HepG2 (cell line): ENCODE data around the gene NCBP1. TPM values are rescaled to one million over a fixed set of nuclear protein-coding genes. Genes with fewer than 3 reads are reported as not detected.
A peak's percentile ranks its signal among the peaks of the same experiment; 100 is the strongest.
"Not testable (repeated sequence)": the region's sequence is repeated elsewhere in the genome, so short reads cannot be mapped to it uniquely, and the experiment has no call there.

Experiments used
- ATAC-seq: fragments of 200-7000 bp; cut with Tn5 transposase; 3 replicates; pipeline ENCODE4 v1.9.1; 2020; ENCODE audit warnings: mild to moderate bottlenecking, moderate library complexity
- BruUV-seq: library from RNA; stranded (reverse); fragments of 400-500 nt; replicated peaks from 2 replicates; lab custom pipeline; 2021; lab: Mats Ljungman, UMichigan
- CTCF ChIA-PET: fragments of 300-600 bp; formaldehyde crosslinking; extraction: SDS; loops from one replicate; lab custom pipeline; 2021; ENCODE audit warnings: low total read pairs, inconsistent platforms, low intra/inter-chr PET ratio; lab: Yijun Ruan, JAX
- POLR2A ChIA-PET: fragments of 350-600 bp; sonication (Branson Sonifier 250); formaldehyde crosslinking; loops from one replicate; lab custom pipeline; 2020; ENCODE audit warnings: antibody characterized with exemption, inconsistent platforms; lab: Yijun Ruan, JAX
- DNase-seq: peaks from one replicate; pipeline ENCODE4 v3.0.0-alpha.2; 2015; ENCODE audit warnings: low spot score
- FAIRE-seq: peaks from 3 replicates; lab custom pipeline; 2011; peaks lifted over from hg19 to GRCh38; lab: Jason Lieb, UNC
- H2AFZ ChIP-seq: one replicate; pipeline ENCODE4 v1.6.1; 2011; ENCODE audit warnings: low read length, inconsistent platforms
- H3K27ac ChIP-seq: fragments of 300-600 bp; 3 replicates; pipeline ENCODE4 v1.8.0; 2011; ENCODE audit warnings: mixed run types, mild to moderate bottlenecking, mixed read lengths, low read length, inconsistent platforms; ENCODE audit not compliant: insufficient read depth; ENCODE audit errors: extremely low read length
- H3K27me3 ChIP-seq, 2 experiments: fragments of 200-600 bp in 1 of 2; 2 replicates in 1 of 2; 3 replicates in 1 of 2; pipeline versions ENCODE4 v1.6.0 to v1.8.0; 2011; ENCODE audit warnings: low read length in 2 of 2, mild to moderate bottlenecking in 2 of 2, moderate library complexity in 2 of 2, inconsistent platforms in 1 of 2; ENCODE audit not compliant: insufficient read depth in 2 of 2, control insufficient read depth in 1 of 2
- H3K36me3 ChIP-seq, 2 experiments: fragments of 200-600 bp in 1 of 2; replicated peaks in 1 of 2; 2 replicates in 1 of 2; 3 replicates in 1 of 2; pipeline versions ENCODE4 v1.5.1 to v1.8.0; 2011; ENCODE audit warnings: low read length in 2 of 2, inconsistent platforms in 1 of 2; ENCODE audit not compliant: insufficient read depth in 2 of 2, control insufficient read depth in 1 of 2
- H3K4me1 ChIP-seq: 2 replicates; pipeline ENCODE4 v1.5.1; 2012; ENCODE audit warnings: low read length, inconsistent platforms; ENCODE audit not compliant: insufficient read depth
- H3K4me2 ChIP-seq: 2 replicates; pipeline ENCODE4 v1.6.0; 2011; ENCODE audit warnings: low read depth, low read length, inconsistent platforms
- H3K4me3 ChIP-seq, 3 experiments: fragments of 200-600 bp in 1 of 3; sonication (generic), shearing (Covaris generic) in 1 of 3; replicated peaks in 1 of 3; 2 replicates each; pipeline ENCODE4 v1.5.1; 2011 to 2016; ENCODE audit warnings: low read length in 3 of 3, inconsistent platforms in 2 of 3, low read depth in 2 of 3, mild to moderate bottlenecking in 2 of 3, control low read depth in 1 of 3, mixed read lengths in 1 of 3; ENCODE audit not compliant: insufficient read depth in 1 of 3
- H3K79me2 ChIP-seq: one replicate; pipeline ENCODE4 v1.6.1; 2011; ENCODE audit warnings: low read length, inconsistent platforms; ENCODE audit not compliant: insufficient read depth
- H3K9ac ChIP-seq: 2 replicates; pipeline ENCODE4 v1.6.0; 2011; ENCODE audit warnings: mild to moderate bottlenecking, low read depth, low read length, inconsistent platforms; ENCODE audit not compliant: insufficient read depth
- H3K9me3 ChIP-seq: 2 replicates; pipeline ENCODE4 v1.5.1; 2012; ENCODE audit warnings: mild to moderate bottlenecking, low read length
- H4K20me1 ChIP-seq: 2 replicates; pipeline ENCODE4 v1.6.0; 2011; ENCODE audit warnings: inconsistent platforms, mild to moderate bottlenecking, low read length, moderate library complexity; ENCODE audit not compliant: insufficient read depth
- E2F2 ChIP-seq: sonication (generic); formaldehyde crosslinking; IDR thresholded peaks from 2 replicates; pipeline ENCODE4 v1.4.0; 2020; ENCODE audit warnings: missing genetic modification reagents, borderline replicate concordance
- FIP1L1 ChIP-seq: fragments of 200-400 bp; formaldehyde crosslinking; IDR thresholded peaks from 2 replicates; pipeline ENCODE4 v1.6.1; 2018; ENCODE audit warnings: low read depth, mild to moderate bottlenecking, low read length, moderate library complexity, borderline replicate concordance; ENCODE audit not compliant: insufficient read depth
- GTF2F1 ChIP-seq: fragments of 150-350 bp; IDR thresholded peaks from 2 replicates; pipeline ENCODE4 v1.6.1; 2014; ENCODE audit warnings: low read length
- MLX ChIP-seq: IDR thresholded peaks from 2 replicates; pipeline ENCODE4 v1.6.1; 2016
- PATZ1 ChIP-seq: sonication (generic); formaldehyde crosslinking; IDR thresholded peaks from 2 replicates; pipeline ENCODE4 v1.4.0; 2020; ENCODE audit warnings: missing genetic modification reagents
- REST ChIP-seq, 2 experiments: IDR thresholded peaks; 2 replicates each; pipeline ENCODE4 v1.6.1; 2011 to 2012; ENCODE audit warnings: low read length in 2 of 2, borderline replicate concordance in 1 of 2, low read depth in 1 of 2, mild to moderate bottlenecking in 1 of 2, moderate library complexity in 1 of 2
- SALL2 ChIP-seq: sonication (generic); formaldehyde crosslinking; IDR thresholded peaks from 2 replicates; pipeline ENCODE4 v1.8.1; 2023; ENCODE audit warnings: mild to moderate bottlenecking, missing genetic modification reagents, inconsistent platforms
- SKIL ChIP-seq: sonication (generic); formaldehyde crosslinking; IDR thresholded peaks from 2 replicates; pipeline ENCODE4 v1.8.0; 2022; ENCODE audit warnings: missing genetic modification reagents, mild to moderate bottlenecking, moderate library complexity, borderline replicate concordance
- ZMYM3 ChIP-seq: sonication (generic); formaldehyde crosslinking; IDR thresholded peaks from 2 replicates; pipeline ENCODE4 v1.5.1; 2020; ENCODE audit warnings: mild to moderate bottlenecking, missing genetic modification reagents
- ZNF567 ChIP-seq: sonication (generic); formaldehyde crosslinking; IDR thresholded peaks from 2 replicates; pipeline ENCODE4 v1.8.1; 2023; ENCODE audit warnings: mild to moderate bottlenecking, missing genetic modification reagents, borderline replicate concordance
- WGBS: methylation state at CpG from one replicate; pipeline ENCODE4 v1.1.6; 2017; ENCODE audit warnings: low lambda C conversion rate; 5-methylcytosine and 5-hydroxymethylcytosine counted together
- in situ Hi-C: cut with HindIII; loops from 2 replicates; pipeline ENCODE4 v1.10.0; 2017; ENCODE audit warnings: low pct_unique_long_range_greater_than_20kb; ENCODE audit not compliant: extremely low pct_ligation_motif_present
- intact Hi-C: fragments of 100-400 bp; cut with micrococcal nuclease; formaldehyde crosslinking; loops from one replicate; pipeline ENCODE4 v1.10.0; 2022; ENCODE audit not compliant: unreplicated experiment
- polyA plus RNA-seq, 8 experiments: library from polyadenylated mRNA; depleted of rRNA in 3 of 8; stranded (reverse) in 7 of 8; unstranded in 1 of 8; fragments of >200 nt; fragmentation: Illumina TruSeq in 4 of 8; extraction: Trizol in 4 of 8; gene quantifications; 2 replicates each; pipeline versions ENCODE4 v1.2.1 to v1.2.3, GENCODE V29; 2011 to 2016; ENCODE audit warnings: low read depth in 4 of 8, missing spikeins in 1 of 8, mixed read lengths in 1 of 8; ENCODE audit not compliant: insufficient read depth in 1 of 8
- total RNA-seq, 5 experiments: library from RNA; depleted of rRNA; stranded (reverse); fragments of >200 nt; fragmentation: Illumina TruSeq; extraction: Trizol; gene quantifications; 2 replicates each; pipeline ENCODE4 v1.2.3, GENCODE V29; 2016; ENCODE audit warnings: low read depth in 1 of 5

NCBP1 gene
- total and polyA plus RNA-seq, 2 of the 13 experiments (the other 11 are each of a cell fraction or from before 2014, with no cell fraction given) = 13.3 to 40.2 TPM

DNA sequence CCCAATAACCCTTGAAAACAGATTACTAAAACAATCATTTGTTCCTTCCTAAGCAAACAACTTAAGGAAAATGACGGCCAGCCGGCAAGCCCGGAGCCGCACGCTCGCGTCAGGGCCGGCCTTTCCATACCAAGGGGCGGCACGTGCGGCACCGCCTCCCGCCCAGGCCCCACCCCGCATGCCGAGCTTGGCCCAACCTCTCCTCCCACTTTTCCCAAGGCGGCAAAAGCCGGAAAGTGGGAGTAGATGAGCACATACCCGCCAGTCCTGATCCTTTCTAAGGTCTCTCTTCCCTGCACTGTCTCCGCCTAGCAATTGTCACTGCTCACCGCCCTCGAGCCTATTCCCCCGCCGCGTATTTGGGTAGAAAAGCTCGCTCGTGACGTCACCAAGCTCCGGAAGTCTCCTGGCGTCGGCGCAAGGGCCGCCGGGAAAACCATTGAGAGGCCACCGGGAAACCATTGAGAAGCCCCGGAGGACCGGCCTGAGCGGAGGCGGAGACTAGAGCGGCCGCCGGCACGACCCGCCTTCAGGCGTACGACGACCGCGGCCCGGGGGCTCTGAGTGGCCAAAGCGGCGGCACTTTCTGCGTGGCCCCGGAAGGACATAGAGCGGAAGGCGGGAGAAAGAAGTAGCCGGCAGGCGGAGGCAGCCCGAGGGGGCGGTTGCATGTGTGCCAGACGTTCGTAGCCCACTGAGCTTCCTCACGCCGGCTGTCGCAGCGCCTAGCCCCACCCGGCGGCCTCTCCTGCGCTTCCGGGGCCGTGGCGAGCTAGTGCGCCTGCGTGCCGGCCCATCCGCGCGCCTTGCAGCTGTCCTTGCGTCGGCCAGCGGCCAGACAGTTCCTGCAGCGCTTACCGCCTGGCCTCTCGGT lies at the start of gene NCBP1, which contains the start of gene TSTD2 (continued):
- TF ChIP-seq SKIL (CRISPR knock-in tag) (no peak), ZNF567 (CRISPR knock-in tag) (no peak), ZMYM3 (peak; percentile 39; the same call in 1 of the 2 replicates), REST (IDR thresholded peaks at IDR 0.05; ENCODE audit: borderline replicate concordance in 1 of 2, low read depth in 1 of 2, low read length in 2 of 2) (peak in 1 of 2 experiments; percentile 3; a peak in 1 of 4 replicates), SALL2 (CRISPR knock-in tag) (peak; percentile 81), PATZ1 (CRISPR knock-in tag) (peak; percentile 58), MLX (CRISPR knock-in tag) (no peak), GTF2F1 (no peak), FIP1L1 (no peak), E2F2 (no peak)
- TF ChIP-seq, all 625 proteins: peak for 266

- POLR2A ChIA-PET, H3K27ac ChIP-seq, H3K79me2 ChIP-seq, H2AFZ ChIP-seq, H3K9me3 ChIP-seq, H3K27me3 ChIP-seq, CTCF ChIA-PET, H3K4me2 ChIP-seq, H3K4me1 ChIP-seq, H4K20me1 ChIP-seq, intact Hi-C loops, in situ Hi-C loops, BruUV-seq, ATAC-seq, H3K9ac ChIP-seq, H3K36me3 ChIP-seq, DNase-seq, FAIRE-seq, H3K4me3 ChIP-seq: not testable (repeated sequence)
- WGBS = 80% methylated on average over 1 of the region's 2 CpGs
Measured at GRCh38 chr9:97584778-97585177, 48.8 kb upstream of the NCBP1 start.
